Anterior cingulate cortex (tissue), 58 donors: ENCODE data around the gene EPHA7.

Source experiments
- DNase-seq, 58 donors: peaks; one replicate each; lab custom pipeline; 2025; lab: John Stamatoyannopoulos, UW

Gene EPHA7

GRCh38 chr6:93266116-93266817, 153.1 kb downstream of the EPHA7 start:
- DNase-seq, result no peak

- no peak for DNase-seq
These were observed 158.5 kb downstream of the EPHA7 start for GRCh38 chr6:93260881-93261280.

GRCh38 chr6:93259332-93259731, 160.0 kb downstream of the EPHA7 start:
- DNase-seq, result no peak

GRCh38 chr6:93252930-93253329, 166.4 kb downstream of the EPHA7 start:
- no peak for DNase-seq

- DNase-seq, result no peak
These were observed 170.7 kb downstream of the EPHA7 start for GRCh38 chr6:93248631-93249030.

- DNase-seq, result no peak
These were observed 176.1 kb downstream of the EPHA7 start for GRCh38 chr6:93243231-93243778.

- no peak for DNase-seq
These were observed 177.3 kb downstream of the EPHA7 start for GRCh38 chr6:93242049-93242448.

- DNase-seq, result no peak
These were observed 180.7 kb downstream of the EPHA7 start for GRCh38 chr6:93238632-93239031.

GRCh38 chr6:93235775-93236174, 183.6 kb downstream of the EPHA7 start:
- DNase-seq, result no peak

- DNase-seq, result no peak
These were observed 192.5 kb downstream of the EPHA7 start for GRCh38 chr6:93226822-93227221.

GRCh38 chr6:93222071-93222851, 197.1 kb downstream of the EPHA7 start:
- DNase-seq, result no peak

- no peak for DNase-seq
These were observed 199.9 kb downstream of the EPHA7 start for GRCh38 chr6:93219447-93219846.

- DNase-seq, result no peak
These were observed 201.3 kb downstream of the EPHA7 start for GRCh38 chr6:93218096-93218495.

- no peak for DNase-seq
These were observed 206.3 kb downstream of the EPHA7 start for GRCh38 chr6:93213028-93213427.

- DNase-seq, result no peak
These were observed 208.5 kb downstream of the EPHA7 start for GRCh38 chr6:93210908-93211307.

GRCh38 chr6:93209358-93209757, 210.0 kb downstream of the EPHA7 start:
- no peak for DNase-seq

GRCh38 chr6:93196406-93196970, 222.9 kb downstream of the EPHA7 start:
- DNase-seq, result peak in 5 of 58 donors; percentile 2 to 27 (median 7)

GRCh38 chr6:93194480-93194879, 224.9 kb downstream of the EPHA7 start:
- no peak for DNase-seq

GRCh38 chr6:93193868-93194267, 225.5 kb downstream of the EPHA7 start:
- DNase-seq, result no peak
